Endothelial cell of umbilical vein (primary cell): Measurements from ENCODE around the gene IRX1. TPM values are rescaled to one million over a fixed set of nuclear protein-coding genes. Genes with fewer than 3 reads are reported as not detected.

Source experiments
- BruUV-seq: library from RNA; stranded (reverse); fragments of 400-500 nt; replicated peaks from 2 replicates; lab custom pipeline; 2021; lab: Mats Ljungman, UMichigan
- CTCF ChIA-PET: fragments of 300-600, 350-600 bp; sonication (Branson Sonifier 250); formaldehyde crosslinking; loops from one replicate; lab custom pipeline; 2021; ENCODE audit warnings: antibody characterized with exemption, inconsistent platforms; lab: Charles Lee
- POLR2A ChIA-PET: fragments of 300-600, 350-600 bp; sonication (Branson Sonifier 250); formaldehyde crosslinking; loops from one replicate; lab custom pipeline; 2021; ENCODE audit warnings: antibody characterized with exemption, inconsistent platforms; lab: Charles Lee
- DNase-seq: peaks from one replicate; pipeline ENCODE4 v3.0.0-alpha.2; 2011; ENCODE audit warnings: low read depth, low spot score
- FAIRE-seq: peaks from 2 replicates; lab custom pipeline; 2011; peaks lifted over from hg19 to GRCh38; lab: Jason Lieb, UNC
- H2AFZ ChIP-seq: 2 replicates; pipeline ENCODE4 v1.6.0; 2012; ENCODE audit warnings: low read depth, low read length, control low read depth, inconsistent platforms
- H3K27ac ChIP-seq: 2 replicates; pipeline ENCODE4 v1.5.1; 2011; ENCODE audit warnings: low read depth, mild to moderate bottlenecking, control low read depth, low read length, moderate library complexity; ENCODE audit not compliant: insufficient read depth
- H3K27me3 ChIP-seq, 2 experiments: 2 replicates each; pipeline versions ENCODE4 v1.6.0 to v1.6.1; 2011; ENCODE audit warnings: low read length in 2 of 2, mixed read lengths in 1 of 2; ENCODE audit not compliant: control insufficient read depth in 2 of 2, insufficient read depth in 2 of 2
- H3K36me3 ChIP-seq, 2 experiments: 2 replicates in 1 of 2; 3 replicates in 1 of 2; pipeline ENCODE4 v1.5.1; 2011; ENCODE audit warnings: low read length in 2 of 2, mild to moderate bottlenecking in 1 of 2, moderate library complexity in 1 of 2; ENCODE audit not compliant: control insufficient read depth in 2 of 2, insufficient read depth in 2 of 2; ENCODE audit errors: extremely low read depth in 1 of 2
- H3K4me1 ChIP-seq: 3 replicates; pipeline ENCODE4 v1.5.1; 2011; ENCODE audit warnings: mild to moderate bottlenecking, low read length; ENCODE audit not compliant: control insufficient read depth, insufficient read depth; ENCODE audit errors: extremely low read depth
- H3K4me2 ChIP-seq: 2 replicates; pipeline ENCODE4 v1.6.1; 2011; ENCODE audit warnings: low read length, control low read depth, mixed read lengths; ENCODE audit not compliant: insufficient read depth
- H3K4me3 ChIP-seq, 3 experiments: fragments of 200-600 bp in 1 of 3; sonication (generic), shearing (Covaris generic) in 1 of 3; replicated peaks in 1 of 3; 2 replicates each; pipeline ENCODE4 v1.5.1; 2011 to 2016; ENCODE audit warnings: control low read depth in 3 of 3, low read length in 3 of 3, mild to moderate bottlenecking in 2 of 3, inconsistent platforms in 1 of 3, low read depth in 1 of 3, moderate library complexity in 1 of 3; ENCODE audit not compliant: insufficient read depth in 1 of 3
- H3K79me2 ChIP-seq: 2 replicates; pipeline ENCODE4 v1.6.0; 2012; ENCODE audit warnings: low read length, inconsistent platforms; ENCODE audit not compliant: control insufficient read depth, insufficient read depth
- H3K9ac ChIP-seq: replicated peaks from 2 replicates; pipeline ENCODE3; 2011; ENCODE audit warnings: low read length, control low read depth; ENCODE audit not compliant: insufficient read depth; ENCODE audit errors: extremely low read depth
- H3K9me1 ChIP-seq: replicated peaks from 3 replicates; pipeline ENCODE4 v1.6.0; 2011; ENCODE audit warnings: mild to moderate bottlenecking, low read length; ENCODE audit not compliant: control insufficient read depth, insufficient read depth; ENCODE audit errors: extremely low read depth
- H3K9me3 ChIP-seq: replicated peaks from 2 replicates; pipeline ENCODE4 v1.5.1; 2012; ENCODE audit warnings: low read length, inconsistent platforms; ENCODE audit not compliant: control insufficient read depth, insufficient read depth
- H4K20me1 ChIP-seq: replicated peaks from 2 replicates; pipeline ENCODE3; 2011; ENCODE audit warnings: mild to moderate bottlenecking, low read length; ENCODE audit not compliant: control insufficient read depth, insufficient read depth; ENCODE audit errors: extremely low read depth
- EZH2 ChIP-seq: IDR thresholded peaks from 2 replicates; pipeline ENCODE4 v1.6.1; 2012; ENCODE audit warnings: borderline replicate concordance, low read depth, mild to moderate bottlenecking, moderate library complexity, low read length, inconsistent platforms; ENCODE audit not compliant: severe bottlenecking
- FOS ChIP-seq: IDR thresholded peaks from 2 replicates; pipeline ENCODE4 v1.6.1; 2011; ENCODE audit warnings: mild to moderate bottlenecking, low read length, moderate library complexity, borderline replicate concordance; ENCODE audit not compliant: insufficient read depth
- GATA2 ChIP-seq: IDR thresholded peaks from 2 replicates; pipeline ENCODE4 v1.7.0; 2011; ENCODE audit warnings: low read depth, mild to moderate bottlenecking, moderate library complexity, mixed read lengths, low read length; ENCODE audit not compliant: insufficient read length, insufficient read depth
- JUN ChIP-seq: IDR thresholded peaks from 2 replicates; pipeline ENCODE4 v1.6.1; 2011; ENCODE audit warnings: borderline replicate concordance, low read depth; ENCODE audit not compliant: insufficient read length, insufficient read depth
- MYC ChIP-seq: IDR thresholded peaks from one replicate; pipeline ENCODE4 v1.6.1; 2011; ENCODE audit warnings: mild to moderate bottlenecking, low read depth, low read length
- POLR2A ChIP-seq: IDR thresholded peaks from 2 replicates; pipeline ENCODE4 v1.6.1; 2012; ENCODE audit warnings: low read depth, mild to moderate bottlenecking, control low read depth, low read length
- POLR2AphosphoS5 ChIP-seq: IDR thresholded peaks from 2 replicates; pipeline ENCODE4 v1.6.1; 2012; ENCODE audit warnings: low read depth, mild to moderate bottlenecking, control low read depth, low read length, moderate library complexity; ENCODE audit not compliant: insufficient read depth
- dilution Hi-C: fragments of 300-500 bp; cut with MboI; formaldehyde crosslinking; loops from one replicate; pipeline ENCODE4 v1.15.0; 2019; ENCODE audit warnings: low sequenced_read_pairs; ENCODE audit not compliant: extremely low pct_ligation_motif_present
- intact Hi-C: fragments of 100-400 bp; cut with micrococcal nuclease; formaldehyde crosslinking; loops from one replicate; pipeline ENCODE4 v1.10.0; 2022
- polyA plus RNA-seq, 4 experiments: library from polyadenylated mRNA; depleted of rRNA in 3 of 4; stranded (reverse) in 3 of 4; unstranded in 1 of 4; fragments of >200 nt; gene quantifications; 2 replicates each; pipeline versions ENCODE4 v1.2.1 to v1.2.3, GENCODE V29; 2011 to 2012; ENCODE audit warnings: missing spikeins in 1 of 4
- total RNA-seq: library from RNA; stranded (reverse); gene quantifications from 2 replicates; pipeline ENCODE4 v1.2.3, GENCODE V29; 2021
- TF ChIP-seq, protein P1 (sequence below), 2 donors: IDR thresholded peaks; 1 replicate in 1 of 2; 2 replicates in 1 of 2; pipeline ENCODE4 v1.5.1; 2011; ENCODE audit warnings: low read length in 2 of 2, mild to moderate bottlenecking in 2 of 2, moderate library complexity in 2 of 2, control low read depth in 1 of 2, inconsistent platforms in 1 of 2, low read depth in 1 of 2; ENCODE audit not compliant: insufficient read depth in 1 of 2; ENCODE audit errors: extremely low read depth in 1 of 2
- TF ChIP-seq, protein P2 (sequence below): IDR thresholded peaks from 2 replicates; pipeline ENCODE4 v1.6.1; 2011; ENCODE audit not compliant: insufficient read depth, insufficient read length

IRX1 gene
- total and polyA plus RNA-seq, 2 donors (not counting 3 experiments of a cell fraction or from before 2014, with no cell fraction given): not detected

GRCh38 chr5:3597167-3598007 is 1.8 kb downstream of the IRX1 start:
- no peaks in the 10 kb centered on the region for H3K79me2 ChIP-seq
- POLR2A ChIA-PET: no interaction called here
- intact Hi-C loops: loop anchor here (10.0 kb wide), 1 partner anchor 853 kb away; no protein-coding TSS in a partner anchor

DNA sequence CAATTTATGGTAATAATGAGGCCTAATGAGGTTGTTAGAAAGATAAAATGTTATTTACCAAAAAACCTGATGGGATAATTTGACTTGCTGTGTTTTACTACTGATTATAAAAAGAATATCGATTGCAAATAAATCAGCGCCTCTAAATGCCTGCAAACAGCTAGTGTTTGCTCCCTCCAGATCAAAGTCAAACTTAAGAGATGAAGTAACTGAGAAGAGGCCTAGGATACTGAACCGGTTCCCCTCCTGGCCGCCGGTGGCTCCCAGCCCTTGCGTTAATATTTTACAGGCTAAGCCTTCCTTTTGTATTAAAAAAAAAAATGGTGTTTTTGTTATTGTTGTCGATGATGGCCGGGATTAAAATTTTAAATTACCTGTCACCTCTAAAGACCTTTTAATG is 2.6 kb downstream of the IRX1 start:
- ChIA-PET CTCF (no interaction called here), POLR2A (no interaction called here)
- H3K9ac ChIP-seq: no peak overlapping the region
- TF ChIP-seq POLR2A (no peak), GATA2 (no peak), EZH2 (no peak), POLR2AphosphoS5 (no peak), JUN (no peak), FOS (no peak), MYC (no peak)
- TF ChIP-seq, protein P1, sequence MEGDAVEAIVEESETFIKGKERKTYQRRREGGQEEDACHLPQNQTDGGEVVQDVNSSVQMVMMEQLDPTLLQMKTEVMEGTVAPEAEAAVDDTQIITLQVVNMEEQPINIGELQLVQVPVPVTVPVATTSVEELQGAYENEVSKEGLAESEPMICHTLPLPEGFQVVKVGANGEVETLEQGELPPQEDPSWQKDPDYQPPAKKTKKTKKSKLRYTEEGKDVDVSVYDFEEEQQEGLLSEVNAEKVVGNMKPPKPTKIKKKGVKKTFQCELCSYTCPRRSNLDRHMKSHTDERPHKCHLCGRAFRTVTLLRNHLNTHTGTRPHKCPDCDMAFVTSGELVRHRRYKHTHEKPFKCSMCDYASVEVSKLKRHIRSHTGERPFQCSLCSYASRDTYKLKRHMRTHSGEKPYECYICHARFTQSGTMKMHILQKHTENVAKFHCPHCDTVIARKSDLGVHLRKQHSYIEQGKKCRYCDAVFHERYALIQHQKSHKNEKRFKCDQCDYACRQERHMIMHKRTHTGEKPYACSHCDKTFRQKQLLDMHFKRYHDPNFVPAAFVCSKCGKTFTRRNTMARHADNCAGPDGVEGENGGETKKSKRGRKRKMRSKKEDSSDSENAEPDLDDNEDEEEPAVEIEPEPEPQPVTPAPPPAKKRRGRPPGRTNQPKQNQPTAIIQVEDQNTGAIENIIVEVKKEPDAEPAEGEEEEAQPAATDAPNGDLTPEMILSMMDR (IDR thresholded peaks at IDR 0.05; ENCODE audit: extremely low read depth in 1 of 2, insufficient read depth in 1 of 2, low read depth in 1 of 2, low read length in 2 of 2): no peak
- TF ChIP-seq, protein P2, sequence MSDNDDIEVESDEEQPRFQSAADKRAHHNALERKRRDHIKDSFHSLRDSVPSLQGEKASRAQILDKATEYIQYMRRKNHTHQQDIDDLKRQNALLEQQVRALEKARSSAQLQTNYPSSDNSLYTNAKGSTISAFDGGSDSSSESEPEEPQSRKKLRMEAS: no peak
- H3K79me2 ChIP-seq: no peaks in the 10 kb centered on the region
- no peak for DNase-seq
- H3K4me3 ChIP-seq: no peak overlapping the region
- dilution Hi-C loops: no loop called here
- intact Hi-C loops: loop anchor here (10.0 kb wide), 1 partner anchor 853 kb away; no protein-coding TSS in a partner anchor
- H3K9me1 ChIP-seq: no peaks in the 10 kb centered on the region
- no peak overlapping the region for H2AFZ ChIP-seq
- H3K36me3 ChIP-seq: no peaks in the 10 kb centered on the region
- no peaks in the 10 kb centered on the region for H3K9me3 ChIP-seq
- no peak overlapping the region for H3K4me2 ChIP-seq
- no peaks in the 10 kb centered on the region for H3K4me1 ChIP-seq
- H3K27ac ChIP-seq: no peak overlapping the region
- no peak for FAIRE-seq
- no peaks in the 10 kb centered on the region for H4K20me1 ChIP-seq
- BruUV-seq: no TSS peak
- H3K27me3 ChIP-seq: peaks cover 76 to 86% of the 10 kb centered on the region in 2 experiments

More at GRCh38 chr5:3597167-3598007, 1.8 kb downstream of the IRX1 start:
- TF ChIP-seq FOS (no peak), POLR2A (no peak), POLR2AphosphoS5 (no peak), EZH2 (peak; percentile 53)
- BruUV-seq: no TSS peak
- H3K4me2 ChIP-seq: no peak overlapping the region
- H3K27ac ChIP-seq: no peak overlapping the region
- H3K4me1 ChIP-seq: no peaks in the 10 kb centered on the region
- H3K9ac ChIP-seq: no peak overlapping the region
- CTCF ChIA-PET: no interaction called here
- no peaks in the 10 kb centered on the region for H4K20me1 ChIP-seq
- H3K9me1 ChIP-seq: no peaks in the 10 kb centered on the region
- no peak overlapping the region for H3K4me3 ChIP-seq
- dilution Hi-C loops: no loop called here
- H2AFZ ChIP-seq: no peak overlapping the region
- H3K36me3 ChIP-seq: no peaks in the 10 kb centered on the region
- peaks cover 80 to 91% of the 10 kb centered on the region in 2 experiments for H3K27me3 ChIP-seq
- no peaks in the 10 kb centered on the region for H3K9me3 ChIP-seq
- FAIRE-seq (no peak), DNase-seq (no peak)
